ENCODE data around the gene RASGRP4. TPM values are rescaled to one million over a fixed set of nuclear protein-coding genes. Genes with fewer than 3 reads are reported as not detected.
"Not testable (repeated sequence)": the region's sequence is repeated elsewhere in the genome, so short reads cannot be mapped to it uniquely, and the experiment has no call there.

The RASGRP4 gene, protein sequence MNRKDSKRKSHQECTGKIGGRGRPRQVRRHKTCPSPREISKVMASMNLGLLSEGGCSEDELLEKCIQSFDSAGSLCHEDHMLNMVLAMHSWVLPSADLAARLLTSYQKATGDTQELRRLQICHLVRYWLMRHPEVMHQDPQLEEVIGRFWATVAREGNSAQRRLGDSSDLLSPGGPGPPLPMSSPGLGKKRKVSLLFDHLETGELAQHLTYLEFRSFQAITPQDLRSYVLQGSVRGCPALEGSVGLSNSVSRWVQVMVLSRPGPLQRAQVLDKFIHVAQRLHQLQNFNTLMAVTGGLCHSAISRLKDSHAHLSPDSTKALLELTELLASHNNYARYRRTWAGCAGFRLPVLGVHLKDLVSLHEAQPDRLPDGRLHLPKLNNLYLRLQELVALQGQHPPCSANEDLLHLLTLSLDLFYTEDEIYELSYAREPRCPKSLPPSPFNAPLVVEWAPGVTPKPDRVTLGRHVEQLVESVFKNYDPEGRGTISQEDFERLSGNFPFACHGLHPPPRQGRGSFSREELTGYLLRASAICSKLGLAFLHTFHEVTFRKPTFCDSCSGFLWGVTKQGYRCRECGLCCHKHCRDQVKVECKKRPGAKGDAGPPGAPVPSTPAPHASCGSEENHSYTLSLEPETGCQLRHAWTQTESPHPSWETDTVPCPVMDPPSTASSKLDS
- total RNA-seq (1 to 10 TPM; 1.2 to 1.6 TPM), polyA plus RNA-seq (ENCODE audit: insufficient read length in 2 of 2) (1 to 10 TPM; 1.5 to 2.0 TPM)
- long read RNA-seq, donor 1 = 0 reads
- long read RNA-seq, donor 2 = 0 reads
- long read RNA-seq, donor 3 = 0 reads
- long read RNA-seq, donor 4 = 0 reads

DNA sequence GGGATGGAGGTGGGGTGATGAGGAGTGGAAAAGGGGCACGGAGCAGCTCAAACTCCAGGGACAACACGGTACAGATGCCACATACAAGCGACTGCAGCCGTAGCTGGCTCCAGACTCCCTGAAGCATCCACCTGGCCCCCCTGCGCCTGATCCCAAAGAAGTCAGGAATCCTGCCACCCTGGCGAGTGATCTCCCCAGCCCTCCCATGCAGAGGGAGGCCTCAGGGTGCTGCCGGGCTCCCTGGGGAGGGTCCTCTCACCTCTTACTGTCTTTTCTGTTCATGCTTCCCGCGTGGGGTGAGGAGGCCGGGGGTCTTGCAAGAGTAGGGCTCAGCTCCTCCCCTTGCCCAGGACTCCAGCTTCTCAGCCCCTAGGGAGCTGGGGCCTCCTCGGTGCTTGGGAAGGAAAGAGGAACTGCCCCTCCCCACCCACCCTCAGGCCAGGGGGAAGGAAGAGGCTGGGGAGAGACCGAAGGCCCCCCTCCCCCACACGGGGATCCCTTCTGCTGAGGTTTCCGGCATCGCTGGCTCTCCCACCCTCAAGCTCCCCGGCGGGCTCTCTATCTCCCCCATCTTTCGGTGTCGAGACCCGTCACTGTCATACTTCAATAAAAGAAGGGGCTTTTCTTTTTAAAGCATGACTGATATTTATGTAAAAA is at the start of gene RASGRP4:
RASGRP4 (minus strand) TSS at position 410 of the 657 bp plus-strand sequence; CDS start at position 282, 128 bp downstream.
- Histone ChIP-seq H3K4me1 (ENCODE audit: control insufficient read depth, insufficient read depth, low read length) (peaks cover 5% of the 10 kb centered on the region), H3K4me3 (ENCODE audit: low read depth, low read length) (no peak within 1 kb of the TSS), H3K27ac (ENCODE audit: low read depth, low read length) (no peak within 1 kb of the TSS), H3K36me3 (ENCODE audit: control insufficient read depth, insufficient read depth, low read length) (no peaks in the 10 kb centered on the region), H3K9me3 (ENCODE audit: control insufficient read depth, insufficient read depth, low read length) (no peaks in the 10 kb centered on the region), H3K27me3 (ENCODE audit: control insufficient read depth, insufficient read depth, low read length) (no peaks in the 10 kb centered on the region)
- DNase-seq (ENCODE audit: low read depth in 4 of 6, low spot score in 6 of 6) = no peak
- WGBS (ENCODE audit: insufficient coverage) = 64% methylated on average over 6 of the region's 20 CpGs

DNA sequence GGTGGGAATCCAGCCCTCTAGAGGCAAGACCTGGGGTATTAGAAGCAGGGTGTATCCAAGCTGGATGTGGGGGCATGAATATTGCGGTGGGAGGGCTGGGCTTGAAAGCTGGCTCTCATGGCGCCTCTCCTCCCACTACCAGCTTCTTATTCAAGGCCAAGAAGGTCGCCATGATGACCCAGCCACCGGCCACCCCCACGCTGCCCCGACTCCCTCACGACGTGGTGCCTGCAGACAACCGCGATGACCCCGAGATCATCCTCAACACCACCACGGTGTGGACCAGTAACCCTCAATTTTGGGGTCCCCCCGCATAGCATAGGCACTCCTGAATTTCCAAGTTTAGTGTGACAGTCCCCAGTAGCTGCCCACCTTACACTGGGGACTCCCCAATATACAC is 49.2 kb upstream of the RASGRP4 start:
- WGBS (ENCODE audit: insufficient coverage) = 92% methylated on average over 12 of the region's 13 CpGs
- Histone ChIP-seq H3K27ac (ENCODE audit: low read depth, low read length) (no peak overlapping the region), H3K4me1 (ENCODE audit: control insufficient read depth, insufficient read depth, low read length) (no peaks in the 10 kb centered on the region), H3K36me3 (ENCODE audit: control insufficient read depth, insufficient read depth, low read length) (peaks cover 5% of the 10 kb centered on the region), H3K4me3 (ENCODE audit: low read depth, low read length) (no peak overlapping the region), H3K27me3 (ENCODE audit: control insufficient read depth, insufficient read depth, low read length) (no peaks in the 10 kb centered on the region), H3K9me3 (ENCODE audit: control insufficient read depth, insufficient read depth, low read length) (no peaks in the 10 kb centered on the region)
- no peak for DNase-seq (ENCODE audit: low read depth in 4 of 6, low spot score in 6 of 6)

- no peak for DNase-seq (ENCODE audit: low read depth in 4 of 6, low spot score in 6 of 6)
- H3K27me3 ChIP-seq (ENCODE audit: control insufficient read depth, insufficient read depth, low read length) = no peaks in the 10 kb centered on the region
- WGBS (ENCODE audit: insufficient coverage) = 93% methylated on average over 21 of the region's 21 CpGs
- no peak overlapping the region for H3K27ac ChIP-seq (ENCODE audit: low read depth, low read length)
- peaks cover 5% of the 10 kb centered on the region for H3K36me3 ChIP-seq (ENCODE audit: control insufficient read depth, insufficient read depth, low read length)
- H3K9me3 ChIP-seq (ENCODE audit: control insufficient read depth, insufficient read depth, low read length) = no peaks in the 10 kb centered on the region
- no peaks in the 10 kb centered on the region for H3K4me1 ChIP-seq (ENCODE audit: control insufficient read depth, insufficient read depth, low read length)
- no peak overlapping the region for H3K4me3 ChIP-seq (ENCODE audit: low read depth, low read length)
Observed at GRCh38 chr19:38473201-38473600, 47.2 kb upstream of the RASGRP4 start.

GRCh38 chr19:38472725-38473124 is 46.7 kb upstream of the RASGRP4 start:
- H3K4me1 ChIP-seq (ENCODE audit: control insufficient read depth, insufficient read depth, low read length); H3K9me3 ChIP-seq (ENCODE audit: control insufficient read depth, insufficient read depth, low read length); H3K27ac ChIP-seq (ENCODE audit: low read depth, low read length); DNase-seq (ENCODE audit: low read depth in 4 of 6, low spot score in 6 of 6); H3K27me3 ChIP-seq (ENCODE audit: control insufficient read depth, insufficient read depth, low read length); H3K36me3 ChIP-seq (ENCODE audit: control insufficient read depth, insufficient read depth, low read length); H3K4me3 ChIP-seq (ENCODE audit: low read depth, low read length): not testable (repeated sequence)
- WGBS (ENCODE audit: insufficient coverage) = 91% methylated on average over 3 of the region's 4 CpGs

DNA sequence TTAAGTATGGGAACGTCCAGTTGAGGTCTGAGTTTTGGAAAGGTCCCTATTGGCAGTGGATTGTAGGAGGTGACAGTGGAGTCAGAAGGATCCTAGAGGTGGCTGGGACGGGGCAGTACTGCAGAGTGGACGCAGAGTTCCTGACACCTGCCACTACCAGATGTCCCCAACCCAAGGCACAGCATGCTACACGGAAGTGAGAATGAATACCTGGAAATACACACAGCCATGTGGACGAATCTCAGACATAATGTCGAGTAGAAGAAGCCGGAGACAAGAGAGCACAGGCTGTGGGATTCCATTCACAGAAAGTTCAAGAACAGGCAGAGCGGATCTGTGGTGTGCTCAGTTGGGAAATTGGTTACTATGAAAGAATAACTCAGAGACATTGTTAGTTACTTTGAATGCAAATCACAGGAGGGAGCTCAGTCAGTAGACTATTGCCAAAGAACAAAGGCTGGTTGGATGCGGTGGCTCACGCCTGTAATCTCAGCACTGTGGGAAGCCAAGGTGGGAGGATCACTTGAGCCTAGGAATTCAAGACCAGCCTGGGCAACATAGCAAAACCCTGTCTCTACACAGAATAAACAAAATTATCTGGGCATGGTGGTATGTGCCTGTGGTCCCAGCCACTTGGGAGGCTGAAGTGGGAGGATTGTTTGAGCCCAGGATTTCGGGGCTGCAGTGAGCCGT is 44.9 kb upstream of the RASGRP4 start:
- Histone ChIP-seq H3K36me3 (ENCODE audit: control insufficient read depth, insufficient read depth, low read length) (peaks cover 10% of the 10 kb centered on the region), H3K4me3 (ENCODE audit: low read depth, low read length) (no peak overlapping the region), H3K27me3 (ENCODE audit: control insufficient read depth, insufficient read depth, low read length) (no peaks in the 10 kb centered on the region), H3K27ac (ENCODE audit: low read depth, low read length) (no peak overlapping the region), H3K9me3 (ENCODE audit: control insufficient read depth, insufficient read depth, low read length) (no peaks in the 10 kb centered on the region), H3K4me1 (ENCODE audit: control insufficient read depth, insufficient read depth, low read length) (no peaks in the 10 kb centered on the region)
- 80% methylated on average over 11 of the region's 12 CpGs for WGBS (ENCODE audit: insufficient coverage)
- no peak for DNase-seq (ENCODE audit: low read depth in 4 of 6, low spot score in 6 of 6)

DNA sequence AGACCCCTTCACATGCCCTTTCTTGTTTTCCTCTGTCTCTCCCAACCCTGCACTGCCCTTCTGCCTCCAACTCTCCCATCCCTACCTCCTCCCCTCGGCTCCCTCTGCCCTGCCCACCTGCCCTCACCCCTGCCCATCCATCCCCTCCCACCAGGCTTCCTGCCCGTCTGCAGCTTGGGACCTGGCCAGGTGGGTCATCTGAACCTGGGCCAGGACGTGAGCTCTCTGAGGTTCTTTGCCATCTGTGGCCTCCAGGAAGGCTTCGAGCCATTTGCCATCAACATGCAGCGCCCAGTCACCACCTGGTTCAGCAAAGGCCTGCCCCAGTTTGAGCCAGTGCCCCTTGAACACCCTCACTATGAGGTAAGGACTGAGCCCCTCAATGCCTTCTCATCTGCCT is 43.1 kb upstream of the RASGRP4 start:
- H3K4me1 ChIP-seq (ENCODE audit: control insufficient read depth, insufficient read depth, low read length) = no peaks in the 10 kb centered on the region
- H3K36me3 ChIP-seq (ENCODE audit: control insufficient read depth, insufficient read depth, low read length) = peaks cover 11% of the 10 kb centered on the region
- H3K9me3 ChIP-seq (ENCODE audit: control insufficient read depth, insufficient read depth, low read length) = no peaks in the 10 kb centered on the region
- H3K4me3 ChIP-seq (ENCODE audit: low read depth, low read length) = no peak overlapping the region
- H3K27me3 ChIP-seq (ENCODE audit: control insufficient read depth, insufficient read depth, low read length) = no peaks in the 10 kb centered on the region
- no peak overlapping the region for H3K27ac ChIP-seq (ENCODE audit: low read depth, low read length)
- WGBS (ENCODE audit: insufficient coverage) = 79% methylated on average over 5 of the region's 5 CpGs
- DNase-seq (ENCODE audit: low read depth in 4 of 6, low spot score in 6 of 6) = no peak

DNA sequence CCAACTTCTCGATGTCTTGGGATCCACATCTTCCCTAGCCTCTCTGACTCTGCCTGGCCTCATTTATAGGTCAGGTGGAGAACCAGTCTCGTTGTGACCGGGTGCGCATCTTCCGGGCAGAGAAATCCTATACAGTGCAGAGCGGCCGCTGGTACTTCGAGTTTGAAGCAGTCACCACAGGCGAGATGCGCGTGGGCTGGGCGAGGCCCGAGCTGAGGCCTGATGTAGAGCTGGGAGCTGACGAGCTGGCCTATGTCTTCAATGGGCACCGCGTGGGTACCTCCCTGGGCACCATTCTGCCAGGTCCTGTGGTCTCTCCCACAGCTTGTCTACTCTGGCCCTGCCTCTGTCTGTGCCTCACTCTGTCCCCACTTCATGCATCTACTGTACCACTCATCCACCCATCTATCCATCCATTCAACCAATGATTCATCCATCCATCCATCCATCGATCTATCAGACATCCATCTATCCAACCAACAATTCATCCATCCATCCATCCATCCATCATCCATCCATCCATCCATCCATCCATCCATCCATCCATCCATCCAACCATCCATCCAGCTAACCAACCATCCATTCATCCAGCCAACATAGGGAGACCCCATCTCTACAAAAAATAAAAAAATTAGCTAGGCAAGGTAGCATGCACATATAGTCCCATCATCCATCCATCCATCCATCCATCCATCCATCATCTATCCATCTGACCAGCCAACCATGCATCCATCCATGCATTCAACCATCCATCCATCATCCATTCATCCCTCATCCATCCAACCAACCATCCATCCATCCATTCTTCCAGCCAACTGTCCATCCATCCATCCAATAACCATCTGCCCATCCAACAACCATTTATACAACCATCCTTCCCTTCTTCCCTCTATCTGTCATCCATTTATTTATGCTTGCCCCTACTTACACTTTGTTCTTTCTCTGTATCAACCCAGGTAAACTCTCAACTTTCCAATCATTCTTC is 41.8 kb upstream of the RASGRP4 start:
- H3K36me3 ChIP-seq (ENCODE audit: control insufficient read depth, insufficient read depth, low read length) = peaks cover 6% of the 10 kb centered on the region
- 89% methylated on average over 17 of the region's 17 CpGs for WGBS (ENCODE audit: insufficient coverage)

DNA sequence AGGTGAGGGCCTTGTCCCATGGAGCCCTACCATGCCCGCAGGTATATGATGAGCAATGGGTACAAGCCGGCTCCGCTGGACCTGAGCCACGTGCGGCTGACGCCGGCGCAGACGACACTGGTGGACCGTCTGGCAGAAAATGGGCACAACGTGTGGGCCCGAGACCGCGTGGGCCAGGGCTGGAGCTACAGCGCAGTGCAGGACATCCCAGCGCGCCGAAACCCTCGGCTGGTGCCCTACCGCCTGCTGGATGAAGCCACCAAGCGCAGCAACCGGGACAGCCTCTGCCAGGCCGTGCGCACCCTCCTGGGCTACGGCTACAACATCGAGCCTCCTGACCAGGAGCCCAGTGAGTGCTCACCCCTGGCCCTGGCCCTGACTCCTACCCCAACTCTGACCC is 40.0 kb upstream of the RASGRP4 start:
- peaks cover 6% of the 10 kb centered on the region for H3K36me3 ChIP-seq (ENCODE audit: control insufficient read depth, insufficient read depth, low read length)
- no peak overlapping the region for H3K27ac ChIP-seq (ENCODE audit: low read depth, low read length)
- no peaks in the 10 kb centered on the region for H3K9me3 ChIP-seq (ENCODE audit: control insufficient read depth, insufficient read depth, low read length)
- 93% methylated on average over 26 of the region's 26 CpGs for WGBS (ENCODE audit: insufficient coverage)
- no peaks in the 10 kb centered on the region for H3K4me1 ChIP-seq (ENCODE audit: control insufficient read depth, insufficient read depth, low read length)
- H3K4me3 ChIP-seq (ENCODE audit: low read depth, low read length) = no peak overlapping the region
- no peak for DNase-seq (ENCODE audit: low read depth in 4 of 6, low spot score in 6 of 6)
- H3K27me3 ChIP-seq (ENCODE audit: control insufficient read depth, insufficient read depth, low read length) = no peaks in the 10 kb centered on the region

More for the DNA sequence above, 41.8 kb upstream of the RASGRP4 start:
- Histone ChIP-seq H3K4me1 (ENCODE audit: control insufficient read depth, insufficient read depth, low read length) (no peaks in the 10 kb centered on the region), H3K4me3 (ENCODE audit: low read depth, low read length) (no peak overlapping the region), H3K27me3 (ENCODE audit: control insufficient read depth, insufficient read depth, low read length) (no peaks in the 10 kb centered on the region), H3K9me3 (ENCODE audit: control insufficient read depth, insufficient read depth, low read length) (no peaks in the 10 kb centered on the region), H3K27ac (ENCODE audit: low read depth, low read length) (no peak overlapping the region)
- no peak for DNase-seq (ENCODE audit: low read depth in 4 of 6, low spot score in 6 of 6)

Measured in spinal cord (tissue), 10 donors.